ENCODE measurements around the gene PCGF3.
"Not testable (repeated sequence)": the region's sequence is repeated elsewhere in the genome, so short reads cannot be mapped to it uniquely, and the experiment has no call there.

The PCGF3 gene

GRCh38 chr4:744212-744841, 38.7 kb downstream of the PCGF3 start:
- DNase-seq: no peak

DNA sequence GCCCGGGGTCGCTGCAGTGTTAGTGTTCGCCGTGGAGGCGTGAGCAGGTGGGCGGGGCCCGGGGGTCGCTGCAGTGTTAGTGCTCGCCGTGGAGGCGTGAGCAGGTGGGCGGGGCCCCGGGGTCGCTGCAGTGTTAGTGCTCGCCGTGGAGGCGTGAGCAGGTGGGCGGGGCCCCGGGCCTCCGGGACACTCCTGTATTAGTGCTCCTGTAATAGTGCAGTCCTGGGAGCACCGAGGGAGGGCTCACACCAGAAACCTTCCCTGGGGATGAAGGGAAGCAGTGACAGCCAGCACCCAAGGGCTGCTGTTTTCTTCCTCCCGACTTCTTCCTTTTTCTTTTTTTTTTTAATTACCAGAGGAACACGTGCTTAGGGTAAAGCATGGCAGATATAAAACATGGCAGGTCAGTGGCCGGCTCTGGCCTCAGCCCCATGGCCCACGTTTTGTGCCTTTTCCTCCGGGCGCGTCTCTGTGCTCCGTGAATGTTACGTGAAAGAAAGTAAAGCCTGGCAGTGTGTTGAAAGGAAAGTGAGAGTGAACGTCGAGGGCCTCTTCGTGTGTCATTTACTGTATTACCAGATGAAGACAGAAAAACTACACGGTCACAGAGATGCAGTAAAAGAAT, 42.0 kb downstream of the PCGF3 start:
- no peak for DNase-seq

- DNase-seq: no peak
These were observed 42.8 kb downstream of the PCGF3 start for GRCh38 chr4:748461-748860.

DNA sequence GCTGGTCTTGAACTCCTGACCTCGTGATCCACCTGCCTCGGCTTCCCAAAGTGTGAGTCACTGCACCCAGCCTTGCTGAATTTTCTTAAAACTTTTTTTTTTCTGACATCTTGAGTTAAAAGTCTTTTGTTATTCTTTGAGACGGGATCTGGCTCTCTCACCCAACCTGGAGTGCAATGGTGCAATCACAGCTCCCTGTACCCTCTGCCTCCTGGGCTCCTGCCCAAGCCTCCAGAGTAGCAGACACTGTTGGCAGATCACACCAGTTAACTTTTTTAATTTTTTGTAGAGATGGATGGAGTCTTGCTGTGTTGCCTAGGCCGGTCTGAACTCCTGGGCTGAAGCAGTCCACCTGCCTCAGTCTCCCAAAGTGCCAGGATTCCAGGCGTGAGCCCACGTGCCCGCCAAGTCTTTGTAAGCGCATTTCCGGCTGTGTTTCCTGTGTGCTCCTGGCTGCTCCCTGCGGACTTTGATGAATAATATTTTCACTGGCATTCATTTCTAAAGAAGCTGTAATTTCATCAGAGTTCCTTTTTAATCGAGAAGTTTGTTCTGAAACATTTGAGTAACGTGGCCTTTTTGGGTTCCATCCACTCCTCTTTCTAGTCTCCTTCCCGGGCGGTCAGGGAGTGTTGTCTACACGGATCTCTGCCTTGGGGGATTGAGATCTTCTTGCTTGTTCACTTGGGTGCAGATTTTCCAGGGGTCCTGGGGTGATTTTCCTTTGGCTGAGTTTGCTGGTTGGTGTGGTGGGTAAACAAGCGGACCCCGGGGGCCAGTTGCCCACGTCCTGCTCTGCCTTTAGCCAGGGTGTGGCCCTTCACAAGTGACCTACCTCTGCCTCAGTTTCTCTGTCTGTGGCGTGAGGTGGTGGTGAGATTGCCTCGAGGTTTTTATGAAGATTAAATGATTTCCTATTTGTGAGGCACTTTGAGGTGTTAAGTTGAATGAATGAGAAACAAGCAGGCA, 44.4 kb downstream of the PCGF3 start:
- no peak for DNase-seq

DNA sequence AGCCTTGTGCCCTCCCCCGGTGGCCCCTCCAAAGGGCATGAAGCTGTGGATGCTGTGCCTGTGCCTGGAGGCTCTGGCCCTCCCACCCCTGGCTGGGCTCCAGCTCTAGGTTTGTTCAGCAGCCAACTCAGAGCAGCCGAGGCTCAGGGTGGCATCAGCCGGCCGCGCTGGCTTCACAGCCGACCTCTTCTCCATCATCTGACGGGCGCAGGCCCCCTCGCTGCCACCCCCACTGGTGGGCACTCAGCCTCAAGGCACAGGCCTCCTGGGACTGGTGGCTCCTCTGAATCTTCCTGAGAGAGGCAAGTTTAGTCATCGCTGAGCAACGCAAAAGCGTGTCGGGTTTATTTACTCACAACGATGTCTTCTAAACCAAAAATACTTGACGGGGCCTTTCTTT, 46.0 kb downstream of the PCGF3 start:
- no peak for DNase-seq

- DNase-seq: no peak
These were observed 46.7 kb downstream of the PCGF3 start for GRCh38 chr4:752196-752861.

DNA sequence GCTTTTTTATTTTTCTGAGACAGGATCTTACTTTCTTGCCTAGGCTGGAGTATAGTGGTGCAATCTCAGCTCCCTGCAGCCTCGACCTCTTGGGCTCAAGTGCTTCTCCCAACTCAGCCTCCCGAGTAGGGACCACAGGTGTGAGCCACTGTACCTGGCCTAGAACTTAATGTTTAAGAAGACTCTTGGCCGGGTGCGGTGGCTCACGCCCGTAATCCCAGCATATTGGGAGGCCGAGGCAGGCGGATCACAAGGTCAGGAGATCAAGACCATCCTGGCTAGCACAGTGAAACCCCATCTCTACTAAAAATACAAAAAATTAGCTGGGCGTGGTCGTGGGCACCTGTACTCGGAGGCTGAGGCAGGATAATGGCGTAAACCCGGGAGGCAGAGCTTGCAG, 47.6 kb downstream of the PCGF3 start:
- DNase-seq: not testable (repeated sequence)

GRCh38 chr4:754221-755120, 48.8 kb downstream of the PCGF3 start:
- no peak for DNase-seq

DNA sequence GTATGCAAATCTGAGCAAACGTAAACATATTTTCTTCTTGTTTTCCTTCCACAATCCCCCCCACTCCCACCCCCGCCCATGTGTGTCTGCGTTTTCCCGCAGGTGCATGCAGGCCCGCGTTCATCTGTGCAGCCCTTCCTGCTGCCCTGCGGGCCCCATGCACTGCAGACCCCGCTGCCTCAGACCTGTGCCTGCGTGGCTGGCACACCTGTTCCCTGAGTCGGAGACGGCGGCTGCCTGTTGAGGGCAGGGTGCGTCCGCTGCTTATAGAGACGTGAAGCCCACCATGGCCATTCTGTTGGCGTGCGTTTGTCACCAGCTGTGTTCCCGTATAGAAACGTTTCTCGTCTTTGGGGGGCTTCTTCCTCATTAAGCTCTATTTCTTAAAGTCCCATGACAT, 51.5 kb downstream of the PCGF3 start:
- DNase-seq: no peak

DNA sequence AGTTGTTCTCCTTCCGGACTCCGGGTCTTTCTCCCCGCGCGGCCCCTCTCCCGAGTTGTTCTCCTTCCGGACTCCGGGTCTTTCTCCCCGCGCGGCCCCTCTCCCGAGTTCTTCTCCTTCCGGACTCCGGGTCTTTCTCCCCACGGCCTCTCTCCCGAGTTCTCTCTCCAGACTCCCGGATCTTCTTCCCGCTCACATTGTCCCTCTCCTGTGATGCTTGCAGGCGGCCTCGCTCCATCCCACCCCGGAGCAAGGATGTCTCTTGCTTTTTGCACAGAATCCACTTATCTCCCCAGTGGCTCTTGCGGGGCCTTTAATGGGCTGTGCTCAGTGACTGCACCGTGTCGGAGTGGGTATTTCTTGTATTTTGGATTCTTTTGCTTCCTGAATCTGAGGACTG, 54.2 kb downstream of the PCGF3 start:
- not testable (repeated sequence) for DNase-seq

DNA sequence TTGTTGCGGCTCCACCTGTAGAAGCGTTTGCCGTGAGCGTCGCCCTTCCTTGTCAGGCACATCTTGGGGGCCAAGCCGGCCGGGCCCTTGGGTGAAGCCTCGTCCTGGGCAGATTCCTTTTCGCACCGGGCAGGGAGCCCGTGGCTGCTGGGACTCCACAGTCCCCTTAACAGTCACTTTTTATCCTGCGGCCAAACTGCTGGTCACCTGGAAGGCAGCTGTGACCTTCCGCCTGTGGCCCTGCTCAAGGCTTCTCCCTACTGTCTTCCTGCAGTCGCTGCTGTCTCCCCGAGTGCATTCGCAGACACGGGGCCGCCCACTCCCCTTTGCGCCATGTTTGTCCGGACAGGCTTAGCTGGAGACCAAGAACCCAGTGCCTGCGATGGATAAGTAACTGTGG, 55.0 kb downstream of the PCGF3 start:
- no peak for DNase-seq

GRCh38 chr4:761086-761485, 55.5 kb downstream of the PCGF3 start:
- DNase-seq: no peak

DNA sequence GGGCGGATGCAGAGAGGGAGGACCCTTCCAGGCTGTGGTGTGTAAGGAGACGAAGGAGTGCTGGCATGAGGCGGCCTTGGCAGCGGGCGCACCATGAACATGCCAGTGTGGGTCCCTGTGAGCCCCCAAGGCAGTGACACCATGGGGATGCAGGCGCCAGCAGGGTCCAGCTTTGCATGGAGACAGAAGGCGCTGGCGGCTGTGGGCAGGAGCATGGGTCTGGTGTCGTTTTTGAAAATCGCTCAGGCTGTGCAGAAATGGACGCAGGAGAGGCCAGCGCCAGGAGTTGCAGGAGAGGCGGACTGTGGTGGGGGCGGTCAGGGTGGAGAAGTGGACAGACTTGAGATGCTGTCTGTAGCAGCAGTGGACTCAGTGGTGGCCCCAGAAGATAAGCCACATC, 56.1 kb downstream of the PCGF3 start:
- DNase-seq: no peak

DNA sequence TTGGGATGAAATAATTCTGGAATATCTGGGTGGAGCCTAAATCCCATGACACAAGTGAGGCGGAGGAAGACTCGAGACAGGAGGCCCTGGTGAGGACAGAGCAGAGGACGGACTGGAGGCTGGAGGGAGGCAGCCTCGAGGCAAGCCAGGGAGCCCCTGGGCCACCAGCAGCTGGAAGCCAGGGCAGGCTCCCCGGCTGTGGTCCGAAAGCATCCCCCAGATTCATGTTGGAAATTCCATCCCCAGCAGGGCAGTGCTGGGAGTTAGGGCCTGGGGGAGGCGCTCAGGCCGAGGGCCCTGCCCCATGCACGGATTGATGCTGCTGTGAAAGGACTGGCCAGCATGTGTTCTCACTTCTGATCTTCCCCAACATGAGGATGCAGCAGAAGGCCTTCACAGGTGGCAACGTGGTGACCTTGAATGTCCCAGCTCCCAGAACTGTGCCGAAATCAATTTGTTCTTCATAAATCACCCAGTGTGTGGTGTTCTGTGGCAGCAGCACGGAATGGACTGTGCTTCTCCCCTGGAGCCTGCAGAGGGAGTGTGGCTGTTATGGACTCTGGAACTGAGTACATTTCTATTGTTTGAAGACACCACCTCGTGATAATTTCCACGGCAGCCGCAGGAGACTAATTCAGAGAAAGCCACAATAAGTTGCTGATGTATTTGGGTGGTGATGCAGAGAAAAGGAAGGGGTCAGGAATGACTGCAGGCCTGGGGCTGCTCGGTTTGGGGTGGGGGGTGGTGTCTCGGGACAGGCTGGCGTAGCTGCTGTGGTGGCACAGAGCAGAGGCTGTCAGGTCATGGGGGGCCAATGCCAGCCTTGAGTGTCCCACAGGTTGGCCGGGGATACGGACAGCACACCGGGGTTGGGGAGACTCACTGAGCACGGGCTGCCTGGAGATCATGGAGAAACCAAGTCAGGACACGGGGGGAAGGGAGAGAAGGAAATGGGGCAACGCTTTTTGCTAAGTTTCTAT, 56.9 kb downstream of the PCGF3 start:
- no peak for DNase-seq

DNA sequence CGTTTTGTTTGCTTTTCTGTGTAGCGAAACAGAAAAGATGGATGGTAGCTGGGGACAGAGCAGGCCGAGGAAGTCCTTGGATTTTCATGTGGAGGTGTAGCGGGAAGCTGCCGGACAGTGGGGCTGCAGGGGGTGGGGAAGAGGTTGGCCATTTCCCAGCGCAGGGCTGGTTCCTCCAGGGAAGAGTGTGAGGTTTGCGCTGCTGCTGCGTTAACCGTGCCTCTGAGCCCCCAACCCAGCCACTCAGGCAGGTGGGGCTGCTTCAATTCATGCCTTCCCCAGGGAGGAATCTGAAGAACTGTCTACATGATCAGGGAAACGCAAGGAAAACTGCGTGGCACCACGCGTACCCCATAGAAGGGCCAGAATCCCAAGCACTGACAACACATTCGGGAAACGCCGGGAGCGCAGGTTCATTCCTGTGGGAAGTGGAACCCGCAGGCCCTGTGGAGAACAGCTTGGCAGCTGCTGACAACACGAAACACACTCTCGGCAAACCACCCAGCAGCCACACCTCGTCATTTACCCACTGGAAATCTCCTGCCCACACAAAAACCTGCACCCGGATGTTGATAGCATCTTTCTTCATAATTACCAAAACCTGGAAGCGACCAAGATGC, 57.7 kb downstream of the PCGF3 start:
- no peak for DNase-seq

DNA sequence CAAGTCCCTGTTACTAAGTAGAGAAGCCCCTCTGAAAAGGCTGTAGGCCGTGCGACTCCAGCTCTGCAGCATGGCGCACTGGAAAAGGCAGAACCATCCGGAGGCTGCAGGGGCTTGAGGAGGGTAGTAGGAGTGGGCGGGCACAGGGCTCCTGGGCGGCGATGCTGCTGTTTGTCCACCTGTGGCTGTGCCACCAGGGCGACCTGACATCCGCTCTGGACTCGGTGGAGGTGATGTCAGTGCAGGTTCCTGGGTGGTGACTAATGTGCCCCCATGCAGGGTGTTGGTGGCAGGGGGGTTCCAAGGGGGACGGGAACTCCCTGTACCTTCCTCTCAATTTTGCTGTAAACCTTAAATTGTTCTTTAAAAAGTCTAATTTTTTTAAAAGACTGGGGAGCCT, 58.3 kb downstream of the PCGF3 start:
- DNase-seq: no peak

DNA sequence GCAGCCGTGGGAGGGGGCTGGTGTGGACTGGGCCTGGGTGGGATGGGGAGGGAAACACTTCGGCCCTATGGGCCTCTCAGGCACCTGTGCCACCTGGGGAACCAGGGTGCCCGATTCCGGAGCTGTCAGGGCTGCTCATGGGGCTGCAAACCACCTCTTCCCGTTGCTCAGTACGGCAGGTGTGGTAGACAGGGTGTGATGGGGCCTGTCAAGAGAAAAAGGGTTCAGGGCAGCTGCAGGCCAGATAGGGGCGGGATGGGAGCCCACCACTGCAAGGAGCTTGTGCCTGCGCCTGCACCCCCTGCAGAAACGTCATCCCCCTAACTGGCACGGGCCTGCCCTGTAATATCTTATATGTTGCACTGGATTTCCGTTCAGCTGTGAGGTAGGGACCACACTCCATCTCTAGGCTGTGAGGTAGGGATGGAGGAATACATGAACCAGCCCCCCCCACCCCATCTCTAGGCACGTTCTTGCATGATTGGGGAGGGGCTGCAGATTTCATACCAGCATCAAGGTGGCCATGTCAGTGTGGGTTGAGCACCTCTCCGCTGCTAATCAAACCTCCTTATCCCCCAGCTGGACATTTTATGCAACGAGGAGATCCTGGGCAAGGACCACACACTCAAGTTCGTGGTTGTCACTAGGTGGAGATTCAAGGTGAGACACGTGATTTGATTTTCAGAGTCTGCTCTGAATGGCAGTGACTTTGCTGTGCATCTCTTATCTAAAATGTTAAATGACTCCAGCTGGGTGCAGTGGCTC, 59.0 kb downstream of the PCGF3 start:
- no peak for DNase-seq

DNA sequence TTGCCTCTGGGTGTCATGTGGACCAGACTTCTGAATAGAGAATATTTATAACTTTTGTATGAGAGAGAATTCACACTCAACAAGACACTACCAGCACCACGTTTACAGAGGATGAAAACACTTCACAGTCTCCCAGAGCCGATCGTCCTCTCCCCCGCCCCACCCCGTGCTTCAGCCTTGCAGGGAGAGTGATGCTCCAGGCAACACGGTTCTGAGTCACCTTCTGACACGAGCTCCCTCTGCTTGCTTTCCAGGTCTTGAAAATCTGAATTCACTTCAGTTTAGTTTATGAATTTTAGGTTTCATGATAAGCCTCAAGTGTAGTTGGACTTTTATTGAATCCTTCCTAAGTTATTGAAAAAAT, 60.5 kb downstream of the PCGF3 start:
- no peak for DNase-seq

GRCh38 chr4:766559-767283, 61.1 kb downstream of the PCGF3 start:
- no peak for DNase-seq
